Esophagus (tissue), 2 donors: ENCODE data around the gene COX7A2L. TPM values are rescaled to one million over a fixed set of nuclear protein-coding genes. Genes with fewer than 3 reads are reported as not detected.

Experiments used
- polyA plus RNA-seq, 2 donors: library from polyadenylated mRNA; stranded (reverse); fragments of 200-250 nt; gene quantifications; one replicate each; pipeline ENCODE4 v1.2.3, GENCODE V29; 2013
- donor health status: healthy with polysubstance abuse.
- donor health status: Bipolar disorder and iron deficiency.

Gene COX7A2L
- polyA plus RNA-seq, 2 donors = 30.1 to 60.2 TPM

Other genes starting within 250 kb of the COX7A2L start
- 1 to 10 TPM; 8.7 to 9.6 TPM for gene EML4, start 191.9 kb downstream of the COX7A2L start, polyA plus RNA-seq
- under 1 TPM; 0.02 to 0.04 TPM for gene KCNG3, start 132.8 kb upstream of the COX7A2L start, polyA plus RNA-seq
- 10 to 100 TPM; 31.7 to 55.3 TPM for gene MTA3, start 207.4 kb upstream of the COX7A2L start, polyA plus RNA-seq